RWPE2 (cell line): ENCODE data around the gene ANKRD28.
A peak's percentile ranks its signal among the peaks of the same experiment; 100 is the strongest.

ENCODE experiments used
- ATAC-seq: fragments of 200-7000 bp; cut with Tn5 transposase; 3 replicates; pipeline ENCODE4 v1.9.1; 2021; ENCODE audit warnings: low read depth
- DNase-seq: peaks from one replicate; pipeline ENCODE4 v3.0.0-alpha.2; 2020; ENCODE audit warnings: low spot score
- H3K27ac ChIP-seq: fragments of 450-650 bp; 2 replicates; pipeline ENCODE4 v1.5.1; 2017; ENCODE audit warnings: mild to moderate bottlenecking; ENCODE audit not compliant: poor library complexity, severe bottlenecking
- H3K27me3 ChIP-seq: fragments of 250-450 bp; sonication (Bioruptor Pico); 2 replicates; pipeline ENCODE4 v1.5.1; 2021; ENCODE audit warnings: mild to moderate bottlenecking, moderate library complexity; ENCODE audit not compliant: insufficient read depth, poor library complexity, severe bottlenecking
- H3K36me3 ChIP-seq: fragments of 250-450 bp; sonication (Bioruptor Pico); 2 replicates; pipeline ENCODE4 v1.5.1; 2020; ENCODE audit warnings: low read depth, mild to moderate bottlenecking, moderate library complexity
- H3K4me1 ChIP-seq: fragments of 250-450 bp; sonication (Bioruptor Pico); 2 replicates; pipeline ENCODE4 v1.5.1; 2021; ENCODE audit warnings: mild to moderate bottlenecking, moderate library complexity; ENCODE audit not compliant: insufficient read depth, poor library complexity, severe bottlenecking
- H3K4me3 ChIP-seq: fragments of 250-450 bp; sonication (Bioruptor Pico); 2 replicates; pipeline ENCODE4 v1.5.1; 2021; ENCODE audit warnings: mild to moderate bottlenecking, moderate library complexity; ENCODE audit not compliant: severe bottlenecking
- H3K9me3 ChIP-seq: fragments of 250-450 bp; sonication (Bioruptor Pico); 2 replicates; pipeline ENCODE4 v1.5.1; 2021; ENCODE audit warnings: mild to moderate bottlenecking, moderate library complexity; ENCODE audit not compliant: severe bottlenecking
- CTCF ChIP-seq: fragments of 450-650 bp; IDR thresholded peaks from one replicate; pipeline ENCODE4 v1.5.1; 2017; ENCODE audit warnings: mild to moderate bottlenecking, moderate library complexity; ENCODE audit not compliant: poor library complexity, severe bottlenecking

The ANKRD28 gene

GRCh38 chr3:15645740-15646501 lies 151.9 kb downstream of the ANKRD28 start:
- DNase-seq (peak; percentile 92), ATAC-seq (peak; percentile 81)
- Histone ChIP-seq H3K36me3 (no peaks in the 10 kb centered on the region), H3K4me1 (peaks cover 34% of the 10 kb centered on the region), H3K27me3 (no peaks in the 10 kb centered on the region), H3K9me3 (no peaks in the 10 kb centered on the region), H3K4me3 (no peak overlapping the region), H3K27ac (peak overlapping the region; percentile 99)
- no peak for TF ChIP-seq CTCF

- DNase-seq (no peak), ATAC-seq (no peak)
- no peak overlapping the region for H3K4me3 ChIP-seq
- TF ChIP-seq CTCF: no peak
- no peaks in the 10 kb centered on the region for H3K27me3 ChIP-seq
- H3K9me3 ChIP-seq: no peaks in the 10 kb centered on the region
- no peaks in the 10 kb centered on the region for H3K36me3 ChIP-seq
- H3K27ac ChIP-seq: peak overlapping the region; percentile 99
- H3K4me1 ChIP-seq: peaks cover 34% of the 10 kb centered on the region
Measured at GRCh38 chr3:15645246-15645645, 152.5 kb downstream of the ANKRD28 start.

- peaks cover 24% of the 10 kb centered on the region for H3K4me1 ChIP-seq
- no peak overlapping the region for H3K4me3 ChIP-seq
- DNase-seq (no peak), ATAC-seq (no peak)
- no peaks in the 10 kb centered on the region for H3K27me3 ChIP-seq
- peak overlapping the region; percentile 95 for H3K27ac ChIP-seq
- H3K9me3 ChIP-seq: no peaks in the 10 kb centered on the region
- no peaks in the 10 kb centered on the region for H3K36me3 ChIP-seq
- TF ChIP-seq CTCF: no peak
Measured at GRCh38 chr3:15638891-15639262, 158.9 kb downstream of the ANKRD28 start.

- Histone ChIP-seq H3K4me3 (no peak overlapping the region), H3K9me3 (no peaks in the 10 kb centered on the region), H3K27me3 (no peaks in the 10 kb centered on the region), H3K4me1 (peaks cover 28% of the 10 kb centered on the region), H3K36me3 (no peaks in the 10 kb centered on the region), H3K27ac (peak overlapping the region; percentile 95)
- no peak for DNase-seq
- no peak for ATAC-seq
- TF ChIP-seq CTCF: no peak
Measured at GRCh38 chr3:15638193-15638890, 159.4 kb downstream of the ANKRD28 start.
